Measurements from ENCODE around the gene CNOT3. TPM values are rescaled to one million over a fixed set of nuclear protein-coding genes. Genes with fewer than 3 reads are reported as not detected.

Gene CNOT3
- total RNA-seq, 1 experiment from 2014 or later: 91.2 TPM

- Histone ChIP-seq H2BK15ac (ENCODE audit: low read depth, low read length) (no peak overlapping the region), H3T11ph (ENCODE audit: low read length) (no peak overlapping the region), H3K9me3 (ENCODE audit: control insufficient read depth, low read depth, low read length) (no peaks in the 10 kb centered on the region), H3K79me1 (ENCODE audit: insufficient read depth, low read depth, low read length, poor library complexity, severe bottlenecking) (no peaks in the 10 kb centered on the region), H2BK12ac (ENCODE audit: insufficient read length, low read depth, low read length) (no peak overlapping the region), H4K91ac (ENCODE audit: insufficient read length, low read depth, low read length) (no peak overlapping the region), H3K27ac (ENCODE audit: insufficient read length, low read depth, low read length) (no peak overlapping the region), H2AK5ac (ENCODE audit: insufficient read length, low read length) (no peak overlapping the region), H3K18ac (ENCODE audit: insufficient read length, low read depth, low read length) (no peak overlapping the region), H4K8ac (replicated peaks; ENCODE audit: insufficient read length, low read depth, low read length) (no peak overlapping the region), H4K5ac (ENCODE audit: insufficient read length, low read depth, low read length) (no peak overlapping the region), H2BK20ac (ENCODE audit: low read depth, low read length, poor library complexity, severe bottlenecking) (no peak overlapping the region), H3K79me2 (ENCODE audit: insufficient read depth, low read length) (no peaks in the 10 kb centered on the region), H3K4me1 (ENCODE audit: insufficient read depth, low read length) (no peaks in the 10 kb centered on the region), H3K4ac (ENCODE audit: low read depth, low read length) (no peak overlapping the region), H2BK5ac (ENCODE audit: insufficient read length, low read length) (no peak overlapping the region), H4K20me1 (ENCODE audit: control insufficient read depth, insufficient read depth, insufficient read length) (no peaks in the 10 kb centered on the region), H3K27me3 (ENCODE audit: insufficient read depth, low read length) (no peaks in the 10 kb centered on the region), H3K14ac (ENCODE audit: insufficient read depth, low read length) (no peak overlapping the region), H2AFZ (ENCODE audit: low read length) (no peak overlapping the region), H3K56ac (ENCODE audit: insufficient read length, low read depth, low read length) (no peak overlapping the region), H3K23me2 (ENCODE audit: insufficient read length, low read depth, low read length, poor library complexity, severe bottlenecking) (peaks cover 2% of the 10 kb centered on the region), H3K4me2 (ENCODE audit: insufficient read depth, insufficient read length, low read length) (no peak overlapping the region), H3K9ac (ENCODE audit: extremely low read depth, insufficient read length, low read length) (no peak overlapping the region), H2BK120ac (ENCODE audit: low read depth, low read length, poor library complexity, severe bottlenecking) (no peak overlapping the region), H3K23ac (ENCODE audit: insufficient read length, low read depth, low read length) (no peak overlapping the region)
- Mint-ChIP-seq H3K27me3 (ENCODE audit: low read depth) (no peaks in the 10 kb centered on the region), H3K9me3 (no peaks in the 10 kb centered on the region), H3K36me3 (ENCODE audit: insufficient read depth in 1 of 3, low read depth in 3 of 3) (peaks cover 23 to 51% (median 46%) of the 10 kb centered on the region in 3 experiments), H3K4me3 (no peak overlapping the region), H3K27ac (no peak overlapping the region), H3K4me1 (peaks cover 3 to 19% of the 10 kb centered on the region in 2 experiments; a peak in 3 of 4 replicates)
- DNase-seq: no peak
- TF ChIP-seq CTCF (conservative IDR thresholded peaks at IDR 0.05): no peak
- no CpG with 5 or more reads among the region's 11 CpGs for WGBS (ENCODE audit: extremely low coverage, insufficient read length, low lambda C conversion rate)
Measured at GRCh38 chr19:54183431-54183830, 45.9 kb downstream of the CNOT3 start.

All from H9 (cell line).